Spleen (tissue), 3 donors: ENCODE measurements around the gene SLC25A34.

Experiments used
- POLR2A ChIP-seq, 3 donors: fragments of 450-650 bp; IDR thresholded peaks; one replicate each; pipeline ENCODE4 v1.5.1; 2017; ENCODE audit warnings: antibody characterized with exemption in 3 of 3, mild to moderate bottlenecking in 1 of 3
- POLR2AphosphoS5 ChIP-seq, 3 donors: sonication (generic); formaldehyde crosslinking; IDR thresholded peaks; one replicate each; pipeline ENCODE4 v1.5.1; 2017; ENCODE audit warnings: antibody characterized with exemption in 3 of 3

DNA sequence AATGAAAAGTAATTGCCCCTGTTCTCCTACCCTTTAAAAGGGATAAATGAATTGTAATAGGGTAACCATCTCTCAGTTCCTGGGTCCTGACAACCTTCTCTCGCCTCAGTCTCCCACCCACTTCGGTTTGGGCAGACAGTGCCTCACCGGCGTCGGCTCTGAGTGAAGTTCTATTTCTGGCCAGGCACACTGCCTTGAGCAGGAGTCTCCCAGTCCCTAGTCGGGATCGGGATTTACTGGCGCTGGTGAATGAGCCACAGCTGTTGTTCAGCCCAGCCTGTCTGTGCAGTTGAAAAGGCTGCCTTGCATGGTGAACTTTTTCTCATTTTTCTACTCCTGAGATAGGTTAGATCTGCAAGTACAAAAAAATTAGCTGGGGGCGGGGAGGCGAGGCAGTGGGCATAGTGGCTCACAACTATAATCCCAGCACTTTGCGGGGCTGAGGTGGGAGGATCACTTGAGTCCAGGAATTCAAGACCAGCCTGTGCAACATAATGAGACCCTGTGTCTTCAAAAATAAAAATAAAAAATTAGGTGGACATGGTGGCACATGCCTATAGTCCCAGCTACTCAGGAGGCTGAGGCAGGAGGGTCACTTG lies 44.5 kb upstream of the SLC25A34 start:
- TF ChIP-seq POLR2A (IDR thresholded peaks at IDR 0.05) (no peak), POLR2AphosphoS5 (IDR thresholded peaks at IDR 0.05) (no peak)
